ENCODE results near the gene KLHDC8B. TPM values are rescaled to one million over a fixed set of nuclear protein-coding genes. Genes with fewer than 3 reads are reported as not detected.
"Not testable (repeated sequence)": the region's sequence is repeated elsewhere in the genome, so short reads cannot be mapped to it uniquely, and the experiment has no call there.

Gene KLHDC8B
- total RNA-seq, 4 donors from 2014 or later: 47.0 to 60.9 (median 57.2) TPM

GRCh38 chr3:49213541-49213943 lies 42.1 kb downstream of the KLHDC8B start:
- DNase-seq: no peak
- H3K9me3 ChIP-seq: no peaks in the 10 kb centered on the region
- intact Hi-C loops (cut with DNase I): no loop called here
- no peak for TF ChIP-seq POLR2A (IDR thresholded peaks at IDR 0.05)
- TF ChIP-seq CTCF (IDR thresholded peaks at IDR 0.05): no peak
- WGBS, 2 donors: 93 to 95% methylated on average over 7 to 10 of the region's 15 CpGs
- H3K27me3 ChIP-seq: no peaks in the 10 kb centered on the region
- no peaks in the 10 kb centered on the region for H3K36me3 ChIP-seq
- peaks cover 19 to 21% of the 10 kb centered on the region in 2 donors for H3K4me1 ChIP-seq
- H3K27ac ChIP-seq: no peak overlapping the region
- H3K4me3 ChIP-seq (replicated peaks in 1 of 3): no peak overlapping the region

- intact Hi-C loops (cut with DNase I): no loop called here
- Histone ChIP-seq H3K4me3 (replicated peaks in 1 of 3) (no peak overlapping the region), H3K9me3 (no peaks in the 10 kb centered on the region), H3K27ac (no peak overlapping the region), H3K27me3 (no peaks in the 10 kb centered on the region), H3K4me1 (peaks cover 22 to 25% of the 10 kb centered on the region in 2 donors), H3K36me3 (no peaks in the 10 kb centered on the region)
- no peak for TF ChIP-seq CTCF (IDR thresholded peaks at IDR 0.05)
- TF ChIP-seq POLR2A (IDR thresholded peaks at IDR 0.05): no peak
- 68 to 91% methylated on average over 2 of the region's 2 CpGs for WGBS, 2 donors
- DNase-seq: no peak
Measured at GRCh38 chr3:49213998-49214397, 42.6 kb downstream of the KLHDC8B start.

- intact Hi-C loops (cut with DNase I); H3K4me3 ChIP-seq (replicated peaks in 1 of 3); H3K27me3 ChIP-seq; H3K36me3 ChIP-seq; DNase-seq; H3K27ac ChIP-seq; H3K9me3 ChIP-seq: not testable (repeated sequence)
- H3K4me1 ChIP-seq: peaks cover 29 to 37% of the 10 kb centered on the region in 2 donors
- 85 to 86% methylated on average over 3 of the region's 3 CpGs for WGBS, 2 donors
Measured at GRCh38 chr3:49216687-49217086, 45.3 kb downstream of the KLHDC8B start.

- intact Hi-C loops (cut with DNase I); DNase-seq; H3K36me3 ChIP-seq; H3K27ac ChIP-seq; H3K4me3 ChIP-seq (replicated peaks in 1 of 3); H3K9me3 ChIP-seq; H3K27me3 ChIP-seq: not testable (repeated sequence)
- H3K4me1 ChIP-seq: peaks cover 29 to 37% of the 10 kb centered on the region in 2 donors
Measured at GRCh38 chr3:49217108-49217507, 45.7 kb downstream of the KLHDC8B start.

GRCh38 chr3:49217688-49218470 lies 46.5 kb downstream of the KLHDC8B start:
- TF ChIP-seq CTCF (IDR thresholded peaks at IDR 0.05) (no peak), POLR2A (IDR thresholded peaks at IDR 0.05) (no peak)
- 62 to 81% methylated on average over 7 of the region's 7 CpGs for whole genome bisulfite sequencing, 2 donors
- no peak overlapping the region for H3K4me3 ChIP-seq (replicated peaks in 1 of 3)
- no peaks in the 10 kb centered on the region for H3K36me3 ChIP-seq
- H3K27ac ChIP-seq: peak overlapping the region; percentile 43 to 83 (median 55)
- intact Hi-C loops (cut with DNase I): no loop called here
- H3K4me1 ChIP-seq: peaks cover 29 to 37% of the 10 kb centered on the region in 2 donors
- no peaks in the 10 kb centered on the region for H3K27me3 ChIP-seq
- DNase-seq: peak in 1 of 2 donors; percentile 5
- no peaks in the 10 kb centered on the region for H3K9me3 ChIP-seq

GRCh38 chr3:49218471-49218989 lies 47.1 kb downstream of the KLHDC8B start:
- TF ChIP-seq POLR2A (IDR thresholded peaks at IDR 0.05): peak in 1 of 2 donors; percentile 19
- H3K4me3 ChIP-seq (replicated peaks in 1 of 3); intact Hi-C loops (cut with DNase I); H3K36me3 ChIP-seq; H3K27me3 ChIP-seq; H3K9me3 ChIP-seq: not testable (repeated sequence)
- peak; percentile 86 to 88 for DNase-seq
- H3K4me1 ChIP-seq: peaks cover 29 to 37% of the 10 kb centered on the region in 2 donors
- WGBS, 2 donors: 16 to 18% methylated on average over 6 of the region's 6 CpGs
- H3K27ac ChIP-seq: peak overlapping the region; percentile 43 to 83 (median 80)

Measured in thyroid gland (tissue), 4 donors.